NCI-H2171 treated with DMSO at 0.1 percent for 48 hours (cell line): ENCODE data around the gene DGKZ.
A peak's percentile ranks its signal among the peaks of the same experiment; 100 is the strongest.

Source experiments
- DNase-seq: peaks from one replicate; lab custom pipeline; 2025; lab: John Stamatoyannopoulos, UW

Gene DGKZ

GRCh38 chr11:46326813-46327416, 20.3 kb upstream of the DGKZ start:
- DNase-seq: no peak

- no peak for DNase-seq
Measured at GRCh38 chr11:46327829-46328228, 19.4 kb upstream of the DGKZ start.

- DNase-seq: no peak
Measured at GRCh38 chr11:46330154-46330553, 17.1 kb upstream of the DGKZ start.

GRCh38 chr11:46330563-46331281, 16.5 kb upstream of the DGKZ start:
- peak; percentile 30 for DNase-seq

GRCh38 chr11:46331282-46331984, 15.8 kb upstream of the DGKZ start:
- DNase-seq: no peak

GRCh38 chr11:46332093-46332567, 15.1 kb upstream of the DGKZ start:
- DNase-seq: no peak

GRCh38 chr11:46332568-46333393, 14.5 kb upstream of the DGKZ start:
- peak; percentile 47 for DNase-seq

- DNase-seq: no peak
Measured at GRCh38 chr11:46333394-46333947, 13.8 kb upstream of the DGKZ start.

GRCh38 chr11:46334211-46334610, 13.1 kb upstream of the DGKZ start:
- no peak for DNase-seq

- no peak for DNase-seq
Measured at GRCh38 chr11:46335271-46335670, 12.0 kb upstream of the DGKZ start.

GRCh38 chr11:46335890-46336562, 11.2 kb upstream of the DGKZ start:
- DNase-seq: no peak

GRCh38 chr11:46336563-46337180, 10.6 kb upstream of the DGKZ start:
- DNase-seq: no peak

GRCh38 chr11:46337626-46338345, 9.5 kb upstream of the DGKZ start:
- DNase-seq: no peak

- DNase-seq: peak; percentile 64
Measured at GRCh38 chr11:46338636-46338987, 8.7 kb upstream of the DGKZ start.

GRCh38 chr11:46338988-46339666, 8.1 kb upstream of the DGKZ start:
- DNase-seq: peak; percentile 74

- DNase-seq: no peak
Measured at GRCh38 chr11:46339816-46340215, 7.4 kb upstream of the DGKZ start.

GRCh38 chr11:46341454-46341853, 5.8 kb upstream of the DGKZ start:
- DNase-seq: no peak

GRCh38 chr11:46342239-46342638, 5.0 kb upstream of the DGKZ start:
- no peak for DNase-seq

GRCh38 chr11:46343520-46343919, 3.7 kb upstream of the DGKZ start:
- DNase-seq: peak; percentile 81

- DNase-seq: peak; percentile 86
Measured at GRCh38 chr11:46345131-46345597, 2.1 kb upstream of the DGKZ start.
